ENCODE data around the gene RASSF1. TPM values are rescaled to one million over a fixed set of nuclear protein-coding genes. Genes with fewer than 3 reads are reported as not detected.

The RASSF1 gene
- total and polyA plus RNA-seq, 10 of the 15 experiments (the other 5 are each of a cell fraction or from before 2014, with no cell fraction given): 4.4 to 59.6 (median 37.2) TPM

DNA sequence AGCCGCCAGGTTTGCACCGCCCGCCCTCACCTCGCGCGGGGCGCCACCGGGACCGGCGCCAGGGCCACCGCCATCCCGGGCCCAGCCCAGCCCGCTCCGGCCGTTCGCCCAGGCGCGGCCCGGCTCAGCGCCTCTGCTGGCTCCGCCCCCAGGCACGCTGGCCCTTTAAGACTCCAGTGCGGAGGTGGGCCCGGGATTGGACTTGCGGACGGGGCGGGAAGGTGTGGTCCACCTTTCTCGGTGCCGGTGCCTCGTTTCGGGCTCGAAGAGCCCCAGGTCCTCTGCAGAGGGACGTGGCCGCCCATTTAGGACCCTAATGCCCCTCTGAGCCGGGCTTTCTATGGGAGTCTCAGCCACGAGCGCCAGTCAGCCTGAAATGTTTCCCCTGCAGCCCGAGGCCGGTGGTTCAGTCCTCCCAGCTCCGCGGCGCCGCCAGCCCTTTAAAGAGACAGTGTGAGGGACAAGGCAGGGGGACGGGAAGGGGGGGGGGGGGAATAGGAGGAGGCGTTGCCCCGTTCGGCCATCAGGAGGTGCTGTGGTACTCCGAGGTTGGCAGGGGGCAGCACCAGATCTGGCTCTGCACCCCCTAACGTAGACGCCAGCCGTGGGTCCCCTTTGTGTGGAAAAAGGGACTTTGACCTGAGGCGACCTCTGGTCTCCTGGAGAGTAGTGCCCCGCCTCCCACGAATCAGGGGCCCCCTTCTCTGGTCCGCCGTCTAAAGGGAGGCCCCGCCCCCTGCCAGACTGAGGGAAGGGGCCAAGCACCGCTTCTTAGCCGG, 19.1 kb downstream of the RASSF1 start (continued):
- TF ChIP-seq LARP7 (IDR thresholded peaks at IDR 0.05) (peak; percentile 94), KDM1A (IDR thresholded peaks at IDR 0.05; ENCODE audit: borderline replicate concordance) (no peak), CEBPZ (IDR thresholded peaks at IDR 0.05; ENCODE audit: low read depth, low read length) (no peak), MXI1 (IDR thresholded peaks at IDR 0.05; ENCODE audit: low read depth, low read length) (no peak), BMI1 (IDR thresholded peaks at IDR 0.05; ENCODE audit: borderline replicate concordance) (no peak), ELK1 (IDR thresholded peaks at IDR 0.05; ENCODE audit: low read depth, low read length) (no peak), EED (IDR thresholded peaks at IDR 0.05; ENCODE audit: low read depth) (no peak), NR2F1 (conservative IDR thresholded peaks at IDR 0.05) (peak; percentile 48), SREBF1 (IDR thresholded peaks at IDR 0.05; ENCODE audit: low read length) (peak; percentile 97), TCF3 (IDR thresholded peaks at IDR 0.05; ENCODE audit: borderline replicate concordance, insufficient read depth, low read depth, low read length) (no peak), POLR2A (IDR thresholded peaks at IDR 0.05; ENCODE audit: low read depth, low read length) (peak; percentile 56; the same call in 1 of the 2 replicates), ZBTB40 (IDR thresholded peaks at IDR 0.05; ENCODE audit: borderline replicate concordance) (peak; percentile 82; the same call in 1 of the 2 replicates), ZNF274 (IDR thresholded peaks at IDR 0.05; ENCODE audit: insufficient read depth, insufficient read length) (no peak), HSF1 (IDR thresholded peaks at IDR 0.05; ENCODE audit: low read depth, low read length) (no peak), HDAC6 (IDR thresholded peaks at IDR 0.05; ENCODE audit: unreplicated experiment) (no peak)
- TF ChIP-seq, protein P1, sequence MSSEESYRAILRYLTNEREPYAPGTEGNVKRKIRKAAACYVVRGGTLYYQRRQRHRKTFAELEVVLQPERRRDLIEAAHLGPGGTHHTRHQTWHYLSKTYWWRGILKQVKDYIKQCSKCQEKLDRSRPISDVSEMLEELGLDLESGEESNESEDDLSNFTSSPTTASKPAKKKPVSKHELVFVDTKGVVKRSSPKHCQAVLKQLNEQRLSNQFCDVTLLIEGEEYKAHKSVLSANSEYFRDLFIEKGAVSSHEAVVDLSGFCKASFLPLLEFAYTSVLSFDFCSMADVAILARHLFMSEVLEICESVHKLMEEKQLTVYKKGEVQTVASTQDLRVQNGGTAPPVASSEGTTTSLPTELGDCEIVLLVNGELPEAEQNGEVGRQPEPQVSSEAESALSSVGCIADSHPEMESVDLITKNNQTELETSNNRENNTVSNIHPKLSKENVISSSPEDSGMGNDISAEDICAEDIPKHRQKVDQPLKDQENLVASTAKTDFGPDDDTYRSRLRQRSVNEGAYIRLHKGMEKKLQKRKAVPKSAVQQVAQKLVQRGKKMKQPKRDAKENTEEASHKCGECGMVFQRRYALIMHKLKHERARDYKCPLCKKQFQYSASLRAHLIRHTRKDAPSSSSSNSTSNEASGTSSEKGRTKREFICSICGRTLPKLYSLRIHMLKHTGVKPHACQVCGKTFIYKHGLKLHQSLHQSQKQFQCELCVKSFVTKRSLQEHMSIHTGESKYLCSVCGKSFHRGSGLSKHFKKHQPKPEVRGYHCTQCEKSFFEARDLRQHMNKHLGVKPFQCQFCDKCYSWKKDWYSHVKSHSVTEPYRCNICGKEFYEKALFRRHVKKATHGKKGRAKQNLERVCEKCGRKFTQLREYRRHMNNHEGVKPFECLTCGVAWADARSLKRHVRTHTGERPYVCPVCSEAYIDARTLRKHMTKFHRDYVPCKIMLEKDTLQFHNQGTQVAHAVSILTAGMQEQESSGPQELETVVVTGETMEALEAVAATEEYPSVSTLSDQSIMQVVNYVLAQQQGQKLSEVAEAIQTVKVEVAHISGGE (CRISPR knock-in tag; IDR thresholded peaks at IDR 0.05): no peak

Data from GM12878 (cell line).